ENCODE data around the gene PHOSPHO1.

DNA sequence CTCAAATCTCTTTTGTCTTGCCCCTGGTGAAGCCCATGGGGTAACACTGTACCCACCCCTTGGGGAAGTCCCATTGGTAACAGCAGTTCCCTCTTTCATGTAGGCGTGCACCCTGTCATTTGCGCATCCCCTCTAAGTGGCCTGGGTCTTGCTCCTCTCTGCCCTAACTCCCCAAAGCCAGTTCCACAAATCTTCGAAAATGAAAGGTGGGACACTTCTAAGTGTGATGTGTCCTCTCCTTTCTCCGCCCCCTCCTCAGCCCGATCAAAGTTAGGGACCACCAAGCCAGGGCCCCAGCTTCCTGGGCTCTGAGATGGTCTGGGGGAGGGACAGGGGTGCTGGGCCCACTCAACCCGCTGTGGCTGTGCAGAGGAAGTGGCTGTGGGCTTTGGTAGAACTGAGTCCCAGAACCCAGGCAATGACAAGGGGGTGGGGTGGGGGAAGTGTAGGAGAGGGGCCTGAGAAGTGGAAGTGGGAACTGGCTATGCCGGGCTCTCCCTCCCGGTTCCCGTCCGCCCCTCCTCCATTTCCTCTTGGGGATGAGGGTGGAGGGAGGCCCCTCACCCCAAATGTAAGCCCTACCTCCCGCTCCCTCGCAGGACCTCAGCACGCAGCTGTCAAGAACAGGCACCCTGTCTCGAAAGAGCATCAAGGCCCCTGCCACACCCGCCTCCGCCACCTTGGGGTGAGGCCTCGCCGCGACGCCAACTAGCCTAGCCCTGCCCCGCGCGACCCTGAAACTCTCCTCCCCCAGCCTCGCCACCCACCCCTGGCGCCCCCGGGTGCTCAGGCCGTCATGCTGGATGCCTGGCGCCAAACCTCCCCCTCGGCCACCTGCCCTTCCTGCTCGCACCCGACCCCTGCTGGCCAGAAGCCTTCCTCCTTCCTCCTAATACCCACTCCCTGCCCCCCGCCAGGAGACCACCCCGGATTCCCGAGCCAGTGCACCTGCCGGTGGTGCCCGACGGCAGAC, 11.4 kb downstream of the PHOSPHO1 start:
- TF ChIP-seq CTCF (IDR thresholded peaks at IDR 0.05; ENCODE audit: poor library complexity) = no peak
- TF ChIP-seq EZH2 (IDR thresholded peaks at IDR 0.05; ENCODE audit: borderline replicate concordance) = no peak

Measured in hepatocyte (in vitro differentiated cells).